ENCODE results near the gene KRT24.

Gene KRT24

DNA sequence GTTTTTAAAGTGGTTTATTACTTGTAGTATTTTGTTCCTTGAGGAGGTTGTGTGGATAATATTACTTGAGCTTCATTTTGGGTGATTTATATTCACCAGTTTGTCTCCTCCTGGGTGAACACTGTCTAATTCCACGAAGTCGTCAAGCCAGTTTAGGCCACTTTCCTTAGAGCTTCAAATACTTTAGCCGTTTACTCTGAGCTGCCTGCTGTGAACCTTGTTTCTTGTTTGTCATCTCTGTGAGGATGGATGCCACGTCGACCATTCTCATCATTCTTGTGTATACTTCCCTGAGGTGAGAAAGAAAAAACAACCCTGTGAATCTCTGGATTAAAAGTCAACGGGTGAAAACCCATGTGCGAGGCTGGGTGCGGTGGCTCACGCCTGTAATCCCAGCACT lies 9.0 kb downstream of the KRT24 start:
- H3K36me3 ChIP-seq (ENCODE audit: insufficient read depth, low read length) = no peaks in the 10 kb centered on the region
- H3K9me3 ChIP-seq (replicated peaks; ENCODE audit: low read length) = no peaks in the 10 kb centered on the region
- H3K4me3 ChIP-seq (ENCODE audit: low read length) = no peak overlapping the region
- no peak overlapping the region for H3K9ac ChIP-seq (ENCODE audit: low read depth, low read length)
- H3K27me3 ChIP-seq (ENCODE audit: control insufficient read depth, insufficient read depth, low read length) = peaks cover 76% of the 10 kb centered on the region
- H3K4me1 ChIP-seq (ENCODE audit: control insufficient read depth, insufficient read depth, low read length) = no peaks in the 10 kb centered on the region
- no peak overlapping the region for H3K4me2 ChIP-seq (ENCODE audit: low read length)

DNA sequence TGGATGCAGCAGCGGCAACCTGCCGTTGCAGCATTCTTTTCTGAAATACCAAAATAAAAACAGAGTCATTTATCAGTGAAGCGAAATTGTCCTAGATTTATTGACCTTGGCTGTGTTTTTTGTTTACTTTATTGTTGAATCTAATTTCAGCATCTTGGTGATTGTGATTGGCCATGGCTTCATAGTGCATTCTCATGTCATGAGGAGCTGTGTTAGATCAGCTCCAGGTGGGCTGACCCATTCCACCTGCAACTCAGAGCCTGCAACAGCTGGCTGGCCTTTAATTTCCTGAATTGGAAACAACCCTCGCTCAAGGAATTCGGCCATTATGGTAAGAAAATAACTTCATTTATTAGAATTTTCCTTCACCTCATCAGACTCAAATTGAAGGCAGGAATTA lies 16.4 kb downstream of the KRT24 start:
- Histone ChIP-seq H3K9me3 (replicated peaks; ENCODE audit: low read length) (no peaks in the 10 kb centered on the region), H3K27me3 (ENCODE audit: control insufficient read depth, insufficient read depth, low read length) (peaks cover 65% of the 10 kb centered on the region), H3K36me3 (ENCODE audit: insufficient read depth, low read length) (no peaks in the 10 kb centered on the region), H3K4me3 (ENCODE audit: low read length) (no peak overlapping the region), H3K4me2 (ENCODE audit: low read length) (no peak overlapping the region), H3K4me1 (ENCODE audit: control insufficient read depth, insufficient read depth, low read length) (no peaks in the 10 kb centered on the region), H3K9ac (ENCODE audit: low read depth, low read length) (no peak overlapping the region)

DNA sequence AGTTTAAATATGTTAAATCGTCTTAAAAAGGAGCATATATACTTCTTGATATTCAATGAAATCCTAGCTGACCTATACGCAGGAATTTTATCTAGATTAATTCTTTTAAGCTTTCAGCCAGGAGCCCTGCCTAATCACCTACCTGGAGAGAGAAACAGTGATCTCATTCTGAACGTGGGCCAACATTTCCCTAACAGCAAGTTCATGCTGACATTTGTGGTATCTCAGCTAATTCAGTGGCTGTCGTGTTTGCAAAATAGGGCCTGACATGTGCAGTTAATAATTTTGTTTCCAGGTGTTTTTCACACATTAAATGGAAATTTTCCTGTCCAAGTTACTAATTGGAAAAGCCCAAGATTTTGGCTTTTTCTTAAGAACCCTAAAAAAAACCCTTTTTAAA lies 17.4 kb downstream of the KRT24 start:
- H3K9me3 ChIP-seq (replicated peaks; ENCODE audit: low read length) = no peaks in the 10 kb centered on the region
- H3K27me3 ChIP-seq (ENCODE audit: control insufficient read depth, insufficient read depth, low read length) = peaks cover 66% of the 10 kb centered on the region
- H3K4me2 ChIP-seq (ENCODE audit: low read length) = no peak overlapping the region
- H3K4me3 ChIP-seq (ENCODE audit: low read length) = no peak overlapping the region
- H3K36me3 ChIP-seq (ENCODE audit: insufficient read depth, low read length) = no peaks in the 10 kb centered on the region
- H3K9ac ChIP-seq (ENCODE audit: low read depth, low read length) = no peak overlapping the region
- H3K4me1 ChIP-seq (ENCODE audit: control insufficient read depth, insufficient read depth, low read length) = no peaks in the 10 kb centered on the region

DNA sequence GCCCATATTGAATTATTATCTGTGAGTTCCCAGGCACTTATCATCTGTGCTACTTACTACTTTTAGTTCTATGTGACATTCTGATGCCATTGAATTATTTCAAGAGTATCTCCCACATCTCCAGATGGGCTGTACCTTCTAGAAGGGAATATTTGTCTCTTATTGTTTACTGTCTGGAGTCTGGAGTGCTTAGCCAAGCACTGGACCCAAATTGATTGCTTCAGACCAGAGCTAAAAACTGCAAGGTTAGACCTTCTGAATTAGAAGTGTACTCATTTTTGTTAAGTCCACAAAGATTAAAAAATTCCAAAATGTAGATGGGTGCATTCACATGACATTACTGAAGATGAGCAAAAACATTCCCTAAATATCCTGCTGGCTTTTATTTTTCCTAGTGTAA lies 22.6 kb downstream of the KRT24 start:
- Histone ChIP-seq H3K4me2 (ENCODE audit: low read length) (no peak overlapping the region), H3K36me3 (ENCODE audit: insufficient read depth, low read length) (no peaks in the 10 kb centered on the region), H3K9me3 (replicated peaks; ENCODE audit: low read length) (no peaks in the 10 kb centered on the region), H3K9ac (ENCODE audit: low read depth, low read length) (no peak overlapping the region), H3K4me3 (ENCODE audit: low read length) (no peak overlapping the region), H3K27me3 (ENCODE audit: control insufficient read depth, insufficient read depth, low read length) (peaks cover 82% of the 10 kb centered on the region), H3K4me1 (ENCODE audit: control insufficient read depth, insufficient read depth, low read length) (no peaks in the 10 kb centered on the region)

DNA sequence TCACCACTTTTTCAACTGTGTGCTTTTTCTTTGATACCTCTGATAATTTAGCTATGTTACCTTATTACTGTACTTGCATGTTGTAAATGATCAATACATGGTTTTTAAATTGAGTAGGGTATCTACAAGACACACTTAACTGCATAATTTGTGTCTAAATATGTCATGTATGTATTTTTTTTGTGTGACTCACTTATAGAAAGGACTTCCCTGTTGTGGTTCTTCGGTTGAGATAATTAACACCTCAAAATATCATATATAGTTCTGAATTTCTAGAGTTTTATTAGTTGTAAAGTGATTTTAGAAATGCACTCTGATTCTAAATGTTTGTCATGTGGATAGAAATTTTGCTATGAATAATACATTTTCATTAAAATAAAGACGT lies 24.0 kb downstream of the KRT24 start:
- no peaks in the 10 kb centered on the region for H3K36me3 ChIP-seq (ENCODE audit: insufficient read depth, low read length)
- H3K4me1 ChIP-seq (ENCODE audit: control insufficient read depth, insufficient read depth, low read length) = no peaks in the 10 kb centered on the region
- H3K9ac ChIP-seq (ENCODE audit: low read depth, low read length) = no peak overlapping the region
- H3K4me2 ChIP-seq (ENCODE audit: low read length) = no peak overlapping the region
- H3K27me3 ChIP-seq (ENCODE audit: control insufficient read depth, insufficient read depth, low read length) = peaks cover 84% of the 10 kb centered on the region
- H3K9me3 ChIP-seq (replicated peaks; ENCODE audit: low read length) = no peaks in the 10 kb centered on the region
- no peak overlapping the region for H3K4me3 ChIP-seq (ENCODE audit: low read length)

DNA sequence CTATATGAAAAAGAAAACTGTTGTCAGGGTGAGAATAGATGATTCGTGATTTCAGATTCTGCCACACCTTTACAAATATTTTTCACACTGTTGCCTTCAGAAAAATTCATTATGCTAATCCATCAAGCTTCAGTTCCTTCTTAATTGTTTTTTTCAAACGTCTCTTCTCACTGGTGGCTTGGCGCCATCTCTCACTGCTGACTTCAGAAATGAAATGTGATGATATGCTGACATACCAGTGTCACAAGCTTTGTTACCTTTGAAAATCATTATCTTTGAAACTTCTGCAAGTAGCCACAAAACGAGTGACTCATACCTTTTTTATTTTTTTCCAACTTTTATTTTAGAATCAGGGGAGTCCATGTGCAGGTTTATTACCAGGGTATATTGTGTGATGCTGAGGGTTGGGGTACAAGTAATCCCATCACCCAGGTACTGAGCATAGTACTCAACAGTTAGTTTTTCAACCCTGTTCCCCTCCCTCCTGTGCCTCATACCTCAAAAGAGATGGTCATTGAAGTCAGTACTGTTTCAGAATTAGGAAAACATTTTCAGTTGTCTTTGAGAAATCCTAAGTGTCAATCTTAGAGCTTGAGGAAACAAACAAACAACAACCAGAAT lies 24.5 kb downstream of the KRT24 start:
- Histone ChIP-seq H3K27me3 (ENCODE audit: control insufficient read depth, insufficient read depth, low read length) (peaks cover 86% of the 10 kb centered on the region), H3K36me3 (ENCODE audit: insufficient read depth, low read length) (no peaks in the 10 kb centered on the region), H3K4me3 (ENCODE audit: low read length) (no peak overlapping the region), H3K4me1 (ENCODE audit: control insufficient read depth, insufficient read depth, low read length) (no peaks in the 10 kb centered on the region), H3K4me2 (ENCODE audit: low read length) (no peak overlapping the region), H3K9ac (ENCODE audit: low read depth, low read length) (no peak overlapping the region), H3K9me3 (replicated peaks; ENCODE audit: low read length) (no peaks in the 10 kb centered on the region)

DNA sequence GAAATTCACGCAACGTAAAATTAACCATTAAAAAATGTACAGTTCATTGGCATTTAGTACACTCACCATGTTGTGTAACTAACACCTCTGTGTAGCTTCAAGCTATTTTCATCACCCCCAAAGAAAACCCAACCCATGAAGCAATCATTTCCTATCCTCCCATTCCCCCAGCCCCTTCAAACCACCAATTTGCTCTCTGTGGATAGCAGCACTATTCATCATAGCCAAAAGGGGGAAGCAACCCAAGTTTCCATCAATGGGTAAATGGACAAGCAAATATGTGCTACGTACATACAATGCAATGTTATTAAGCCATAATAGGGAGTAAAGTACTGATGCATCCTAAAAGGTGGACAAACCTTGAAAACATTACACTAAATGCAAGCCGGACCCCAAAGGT lies 27.6 kb downstream of the KRT24 start:
- Histone ChIP-seq H3K4me2 (ENCODE audit: low read length) (no peak overlapping the region), H3K4me3 (ENCODE audit: low read length) (no peak overlapping the region), H3K27me3 (ENCODE audit: control insufficient read depth, insufficient read depth, low read length) (peaks cover 81% of the 10 kb centered on the region)

DNA sequence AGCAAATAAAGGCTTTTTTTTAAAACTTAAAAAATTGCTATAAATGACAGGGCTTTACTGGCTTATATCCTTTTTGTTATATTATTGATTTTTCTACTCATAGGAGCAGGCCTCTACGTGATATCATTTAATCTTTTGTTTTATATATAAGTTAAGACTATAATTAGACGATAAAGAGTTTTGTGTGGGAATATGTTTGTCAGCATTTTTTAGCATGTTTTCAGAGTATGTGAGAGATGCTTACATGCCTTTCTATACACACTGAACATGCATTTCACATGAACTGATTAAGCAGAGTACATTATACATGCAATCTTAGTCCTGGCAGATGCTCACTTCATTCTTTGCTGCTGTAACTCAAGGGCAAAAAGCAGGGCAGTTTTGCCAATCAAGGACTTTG lies 30.9 kb downstream of the KRT24 start:
- Histone ChIP-seq H3K9me3 (replicated peaks; ENCODE audit: low read length) (no peaks in the 10 kb centered on the region), H3K4me1 (ENCODE audit: control insufficient read depth, insufficient read depth, low read length) (no peaks in the 10 kb centered on the region), H3K36me3 (ENCODE audit: insufficient read depth, low read length) (no peaks in the 10 kb centered on the region), H3K4me3 (ENCODE audit: low read length) (no peak overlapping the region), H3K27me3 (ENCODE audit: control insufficient read depth, insufficient read depth, low read length) (peaks cover 78% of the 10 kb centered on the region), H3K4me2 (ENCODE audit: low read length) (no peak overlapping the region), H3K9ac (ENCODE audit: low read depth, low read length) (no peak overlapping the region)

More for the DNA sequence above, 27.6 kb downstream of the KRT24 start:
- Histone ChIP-seq H3K36me3 (ENCODE audit: insufficient read depth, low read length) (no peaks in the 10 kb centered on the region), H3K4me1 (ENCODE audit: control insufficient read depth, insufficient read depth, low read length) (no peaks in the 10 kb centered on the region), H3K9me3 (replicated peaks; ENCODE audit: low read length) (no peaks in the 10 kb centered on the region), H3K9ac (ENCODE audit: low read depth, low read length) (no peak overlapping the region)

DNA sequence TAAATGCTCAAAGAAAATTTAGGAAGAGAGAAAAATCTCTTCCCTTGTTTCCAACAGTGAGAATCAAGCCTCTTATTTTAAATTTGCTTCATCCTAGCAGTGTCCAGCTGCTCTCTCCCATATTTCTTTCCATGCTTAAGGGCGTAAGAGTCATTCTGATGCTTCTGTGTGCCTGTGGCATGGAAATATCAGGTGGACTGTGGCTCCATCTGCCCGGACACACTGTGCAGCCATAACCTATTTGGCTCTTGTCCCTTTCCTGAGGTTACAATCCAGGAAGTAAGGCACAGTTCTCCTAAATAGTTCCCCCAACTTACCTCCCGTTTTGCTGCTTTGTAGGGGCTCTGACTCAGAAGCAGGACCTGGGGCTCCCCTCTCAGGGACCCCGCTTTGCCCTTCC lies 32.3 kb downstream of the KRT24 start:
- Histone ChIP-seq H3K4me1 (ENCODE audit: control insufficient read depth, insufficient read depth, low read length) (no peaks in the 10 kb centered on the region), H3K9me3 (replicated peaks; ENCODE audit: low read length) (no peaks in the 10 kb centered on the region), H3K9ac (ENCODE audit: low read depth, low read length) (no peak overlapping the region), H3K4me2 (ENCODE audit: low read length) (no peak overlapping the region), H3K4me3 (ENCODE audit: low read length) (no peak overlapping the region), H3K27me3 (ENCODE audit: control insufficient read depth, insufficient read depth, low read length) (peaks cover 68% of the 10 kb centered on the region), H3K36me3 (ENCODE audit: insufficient read depth, low read length) (no peaks in the 10 kb centered on the region)

DNA sequence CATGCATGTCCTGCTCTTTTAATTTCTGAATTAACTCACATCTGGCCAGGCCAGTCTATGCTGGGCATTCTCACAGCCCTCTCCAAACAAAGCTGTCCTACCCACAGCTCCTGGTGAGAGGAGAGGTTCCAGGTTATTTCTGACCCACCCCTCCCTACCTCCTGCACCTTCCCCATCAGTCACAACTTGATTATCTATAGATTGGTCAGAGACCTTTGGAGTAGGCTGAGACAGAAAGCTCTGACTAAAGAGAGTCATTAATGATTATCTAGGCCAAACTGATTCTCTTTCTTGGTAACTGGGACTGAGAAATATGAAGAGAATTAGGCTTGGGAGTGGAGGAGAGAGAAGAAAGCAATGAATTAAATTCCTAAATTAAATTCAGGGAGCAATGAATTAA lies 37.2 kb downstream of the KRT24 start:
- Histone ChIP-seq H3K9me3 (replicated peaks; ENCODE audit: low read length) (no peaks in the 10 kb centered on the region), H3K9ac (ENCODE audit: low read depth, low read length) (no peak overlapping the region), H3K27me3 (ENCODE audit: control insufficient read depth, insufficient read depth, low read length) (peaks cover 77% of the 10 kb centered on the region), H3K4me1 (ENCODE audit: control insufficient read depth, insufficient read depth, low read length) (no peaks in the 10 kb centered on the region), H3K4me2 (ENCODE audit: low read length) (no peak overlapping the region), H3K36me3 (ENCODE audit: insufficient read depth, low read length) (no peaks in the 10 kb centered on the region), H3K4me3 (ENCODE audit: low read length) (no peak overlapping the region)

DNA sequence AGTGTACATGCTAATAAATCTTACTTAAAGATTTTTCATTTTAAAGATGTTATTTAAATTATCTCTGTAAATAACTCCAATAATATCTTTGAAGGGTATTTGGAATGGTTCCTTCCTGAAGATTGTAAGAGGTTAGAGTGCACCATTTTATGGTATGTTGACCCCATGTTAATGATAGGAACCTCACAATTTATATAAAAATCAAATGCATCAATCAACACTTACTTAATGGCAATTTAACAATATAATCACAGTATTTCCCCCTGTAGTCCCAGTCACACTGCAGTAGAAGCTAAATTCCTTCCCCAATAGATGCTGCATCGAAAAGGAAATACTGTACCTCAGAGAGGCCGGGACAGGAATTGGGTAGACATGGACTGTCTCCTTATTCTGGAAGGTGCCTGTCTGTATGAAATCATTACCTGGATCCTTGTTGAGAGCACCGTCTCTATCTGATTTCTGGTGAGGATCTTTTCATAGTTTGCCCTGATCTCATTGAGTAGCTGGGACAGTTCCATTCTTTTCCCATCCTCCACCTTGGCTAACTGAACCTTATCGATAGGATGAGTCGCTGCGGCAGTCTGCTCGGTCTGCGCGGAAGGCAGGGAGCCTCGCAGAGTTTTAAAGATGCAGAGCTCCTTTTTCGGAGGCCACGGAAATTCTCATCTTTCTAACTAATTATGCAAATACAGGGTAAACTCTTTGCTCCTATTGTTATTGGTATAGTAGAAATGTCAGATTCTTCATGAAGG lies 38.8 kb downstream of the KRT24 start, which contains the start of gene KRT222:
Gene KRT222 (minus strand): TSS at position 596 of the 752 bp plus-strand sequence. CDS start 78 bp downstream, at position 518.
- Histone ChIP-seq H3K4me1 (ENCODE audit: control insufficient read depth, insufficient read depth, low read length) (no peaks in the 10 kb centered on the region), H3K9me3 (replicated peaks; ENCODE audit: low read length) (no peaks in the 10 kb centered on the region), H3K36me3 (ENCODE audit: insufficient read depth, low read length) (no peaks in the 10 kb centered on the region), H3K4me3 (ENCODE audit: low read length) (no peak within 1 kb of the TSS), H3K4me2 (ENCODE audit: low read length) (peak within 1 kb of the TSS; percentile 47), H3K9ac (ENCODE audit: low read depth, low read length) (no peak within 1 kb of the TSS), H3K27me3 (ENCODE audit: control insufficient read depth, insufficient read depth, low read length) (peaks cover 77% of the 10 kb centered on the region)

DNA sequence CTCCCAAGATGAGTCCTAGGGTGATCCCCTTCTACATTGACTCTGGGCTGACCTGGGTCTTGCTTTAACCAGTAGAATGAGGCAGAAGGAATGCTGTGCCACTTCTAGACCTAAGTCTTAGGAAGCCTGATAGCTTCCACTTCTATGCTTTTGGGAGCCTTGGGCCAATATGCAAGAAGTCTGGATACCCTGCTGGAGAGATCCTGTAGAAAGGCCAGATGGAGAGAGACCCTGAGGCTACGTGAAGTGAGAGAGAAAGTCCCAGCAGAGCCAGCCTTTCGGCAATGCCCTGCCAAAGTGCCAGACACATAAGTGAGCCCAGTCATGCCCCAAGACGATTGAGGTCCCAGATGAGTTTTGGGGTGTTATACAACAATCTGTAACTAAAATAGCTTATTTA lies 40.3 kb downstream of the KRT24 start:
- no peaks in the 10 kb centered on the region for H3K36me3 ChIP-seq (ENCODE audit: insufficient read depth, low read length)
- no peak overlapping the region for H3K9ac ChIP-seq (ENCODE audit: low read depth, low read length)
- H3K9me3 ChIP-seq (replicated peaks; ENCODE audit: low read length) = no peaks in the 10 kb centered on the region
- no peak overlapping the region for H3K4me2 ChIP-seq (ENCODE audit: low read length)
- H3K4me1 ChIP-seq (ENCODE audit: control insufficient read depth, insufficient read depth, low read length) = no peaks in the 10 kb centered on the region
- H3K27me3 ChIP-seq (ENCODE audit: control insufficient read depth, insufficient read depth, low read length) = peaks cover 70% of the 10 kb centered on the region
- H3K4me3 ChIP-seq (ENCODE audit: low read length) = no peak overlapping the region

Measured in skeletal muscle satellite cell (primary cell).